GM10847 (cell line): ENCODE measurements around the gene OR2T12.

ENCODE experiments used
- POLR2A ChIP-seq: IDR thresholded peaks from 2 replicates; pipeline ENCODE4 v1.6.1; 2011; ENCODE audit not compliant: insufficient read length; ENCODE audit errors: extremely low read depth

OR2T12 gene, protein sequence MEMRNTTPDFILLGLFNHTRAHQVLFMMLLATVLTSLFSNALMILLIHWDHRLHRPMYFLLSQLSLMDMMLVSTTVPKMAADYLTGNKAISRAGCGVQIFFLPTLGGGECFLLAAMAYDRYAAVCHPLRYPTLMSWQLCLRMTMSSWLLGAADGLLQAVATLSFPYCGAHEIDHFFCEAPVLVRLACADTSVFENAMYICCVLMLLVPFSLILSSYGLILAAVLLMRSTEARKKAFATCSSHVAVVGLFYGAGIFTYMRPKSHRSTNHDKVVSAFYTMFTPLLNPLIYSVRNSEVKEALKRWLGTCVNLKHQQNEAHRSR

DNA sequence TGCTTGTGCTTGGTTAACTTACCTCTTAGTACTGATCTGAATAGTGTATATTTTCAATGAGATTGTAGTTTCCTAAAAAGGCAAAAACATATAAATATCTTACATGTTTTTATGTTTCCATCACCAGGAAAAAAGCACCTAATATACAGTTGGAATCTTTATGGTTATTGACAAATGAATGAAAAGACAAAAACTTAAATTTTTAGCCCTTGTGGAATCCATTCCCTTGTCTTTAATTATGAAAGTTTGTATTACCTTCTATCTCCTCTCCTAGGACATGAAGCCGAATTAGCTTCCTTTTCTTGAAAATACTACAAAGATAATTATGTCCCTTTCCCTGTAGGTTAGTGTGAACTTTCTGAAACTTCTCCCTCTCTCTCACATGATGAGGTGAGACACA, at the start of gene OR2T12:
TSS of gene OR2T12 (minus strand) at position 101 of the 400 bp plus-strand sequence. CDS start 7,846 bp downstream, outside the sequence.
- TF ChIP-seq POLR2A = no peak

- no peak for TF ChIP-seq POLR2A
Measured at GRCh38 chr1:248348475-248348874, 45.3 kb upstream of the OR2T12 start, which contains the start of gene OR14C36. Gene OR14C36 (plus strand): TSS chr1:248348775. CDS start chr1:248348775, 0 bp downstream.

GRCh38 chr1:248343451-248343850, 40.2 kb upstream of the OR2T12 start:
- TF ChIP-seq POLR2A = no peak

DNA sequence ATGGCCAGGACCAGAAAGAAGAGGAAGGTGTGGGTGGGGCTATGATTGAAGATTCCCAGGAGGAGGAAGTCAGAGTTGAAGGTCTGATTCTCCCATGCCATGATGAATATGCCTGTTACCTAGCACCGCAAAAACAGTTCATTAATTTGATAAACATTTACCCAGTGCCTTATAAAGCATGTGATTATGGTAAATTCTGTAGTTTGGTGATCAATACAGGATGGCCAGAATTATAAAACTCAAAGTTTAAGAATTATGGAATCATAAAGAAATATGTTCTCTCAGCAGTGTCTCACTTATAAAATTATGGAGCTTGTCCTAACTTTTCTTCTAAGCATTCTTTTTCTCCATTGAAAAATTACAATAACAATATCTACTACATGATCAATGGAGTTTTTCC, 21.2 kb upstream of the OR2T12 start, which contains the start of gene OR2M7:
TSS of gene OR2M7 (minus strand) at position 101 of the 400 bp plus-strand sequence. CDS start at position 101, 0 bp downstream.
- TF ChIP-seq POLR2A = no peak

- no peak for TF ChIP-seq POLR2A
Measured at GRCh38 chr1:248316796-248317195, 13.6 kb upstream of the OR2T12 start.

DNA sequence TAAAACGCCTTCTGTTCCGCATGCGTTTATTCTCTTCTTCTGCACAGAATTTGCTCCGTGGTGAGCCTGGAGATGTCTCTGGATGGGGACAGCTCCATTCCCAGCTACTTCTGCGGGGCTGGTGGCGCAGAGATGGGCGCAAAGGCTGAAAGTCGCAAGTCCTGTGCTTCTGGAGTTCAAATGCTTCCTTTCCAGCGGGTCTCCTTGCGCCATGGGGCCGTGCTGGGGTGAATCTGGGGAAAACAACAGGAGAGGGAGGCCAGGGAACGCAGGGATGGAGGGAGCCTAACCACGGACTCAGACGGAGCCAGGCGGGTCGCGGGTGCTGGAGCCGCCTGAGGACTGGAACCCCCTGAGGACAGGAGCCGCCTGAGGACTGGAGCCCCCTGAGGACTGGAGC, 2.9 kb upstream of the OR2T12 start:
- TF ChIP-seq POLR2A = no peak

DNA sequence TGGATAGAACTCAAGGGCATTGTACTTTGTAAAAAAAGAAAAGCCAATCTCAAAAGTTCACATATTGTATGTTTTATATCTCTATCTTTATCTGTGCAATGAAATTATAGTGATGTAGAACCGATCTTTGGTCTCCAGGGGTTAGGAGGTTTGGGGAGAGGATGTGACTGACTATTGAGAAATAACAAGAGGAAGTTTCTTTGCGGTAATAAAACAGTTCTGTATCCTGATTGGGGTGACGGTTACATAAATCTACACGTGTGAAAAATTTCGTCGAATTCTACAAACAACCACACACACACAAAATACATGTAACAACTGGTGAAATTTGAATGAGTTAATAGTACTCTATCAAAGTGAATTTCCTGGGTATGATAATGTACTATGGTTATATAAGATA, 14.8 kb downstream of the OR2T12 start:
- no peak for TF ChIP-seq POLR2A

DNA sequence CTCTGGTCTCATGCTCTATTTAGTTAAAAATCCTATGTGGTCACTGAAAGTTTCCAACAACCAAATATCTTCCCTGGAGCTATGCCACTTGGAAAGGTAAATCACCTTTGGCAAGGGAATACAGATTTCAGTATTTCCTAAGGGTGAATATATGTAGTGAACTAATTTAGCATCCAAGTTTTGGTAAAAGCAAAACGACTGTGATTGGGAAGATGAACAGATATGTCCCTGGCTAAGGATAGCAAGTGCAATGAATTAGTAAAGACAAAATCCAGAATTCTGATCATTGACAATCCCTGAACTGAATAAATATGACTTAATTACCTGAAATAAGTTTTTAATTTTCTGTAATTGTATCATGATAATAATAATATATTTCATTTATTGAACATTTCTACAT, 25.3 kb downstream of the OR2T12 start, which contains the start of gene OR2T33:
TSS of gene OR2T33 (minus strand) at position 101 of the 400 bp plus-strand sequence. CDS start 4,162 bp downstream, outside the sequence.
- no peak for TF ChIP-seq POLR2A

GRCh38 chr1:248268178-248268577, 35.0 kb downstream of the OR2T12 start:
- no peak for TF ChIP-seq POLR2A

- TF ChIP-seq POLR2A = no peak
Measured at GRCh38 chr1:248243204-248243603, 60.0 kb downstream of the OR2T12 start.
